Cerebellar nuclear complex (tissue), 1 donor: Measurements from ENCODE around the gene NEK3.
"Not testable (repeated sequence)": the region's sequence is repeated elsewhere in the genome, so short reads cannot be mapped to it uniquely, and the experiment has no call there.

ENCODE experiments used
- DNase-seq, 2 experiments: peaks; one replicate each; lab custom pipeline; 2025; lab: John Stamatoyannopoulos, UW

NEK3 gene

DNA sequence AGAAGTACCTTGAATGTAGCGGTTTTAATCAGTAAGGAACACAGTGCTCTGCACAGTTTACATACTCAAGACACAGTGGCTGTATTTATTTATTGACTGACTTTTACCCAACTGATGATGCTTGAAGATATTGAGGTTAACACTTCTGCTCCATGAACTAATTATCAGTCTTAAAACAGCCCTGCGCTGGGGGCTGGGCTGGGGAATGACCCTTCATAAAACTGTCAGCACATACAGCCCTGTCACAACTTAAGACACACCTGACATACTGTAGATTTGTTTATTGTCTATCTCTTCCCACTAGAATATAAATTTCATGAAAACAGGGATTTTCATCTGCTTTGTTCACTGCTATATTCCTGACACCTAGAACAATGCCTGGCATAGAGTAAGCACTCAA is 41.3 kb downstream of the NEK3 start:
- DNase-seq: no peak

DNA sequence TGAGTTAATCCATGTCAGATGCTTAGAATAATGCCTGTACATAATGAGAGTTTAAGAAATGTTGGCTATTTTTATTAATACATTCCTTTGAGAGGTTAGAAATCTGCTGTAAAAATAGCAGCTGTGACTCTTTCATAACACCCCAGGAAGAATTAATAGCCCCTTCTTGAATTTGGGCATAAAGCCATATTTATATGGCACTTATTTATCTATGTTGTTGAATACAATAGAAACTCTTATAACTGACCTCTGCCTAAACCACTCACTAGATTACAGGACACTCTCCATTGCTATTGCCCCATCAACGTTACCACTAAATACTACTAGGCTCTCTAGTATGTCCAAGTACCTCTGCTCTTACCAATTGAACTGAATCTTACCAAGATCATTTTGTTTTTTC is 46.8 kb downstream of the NEK3 start:
- no peak for DNase-seq

DNA sequence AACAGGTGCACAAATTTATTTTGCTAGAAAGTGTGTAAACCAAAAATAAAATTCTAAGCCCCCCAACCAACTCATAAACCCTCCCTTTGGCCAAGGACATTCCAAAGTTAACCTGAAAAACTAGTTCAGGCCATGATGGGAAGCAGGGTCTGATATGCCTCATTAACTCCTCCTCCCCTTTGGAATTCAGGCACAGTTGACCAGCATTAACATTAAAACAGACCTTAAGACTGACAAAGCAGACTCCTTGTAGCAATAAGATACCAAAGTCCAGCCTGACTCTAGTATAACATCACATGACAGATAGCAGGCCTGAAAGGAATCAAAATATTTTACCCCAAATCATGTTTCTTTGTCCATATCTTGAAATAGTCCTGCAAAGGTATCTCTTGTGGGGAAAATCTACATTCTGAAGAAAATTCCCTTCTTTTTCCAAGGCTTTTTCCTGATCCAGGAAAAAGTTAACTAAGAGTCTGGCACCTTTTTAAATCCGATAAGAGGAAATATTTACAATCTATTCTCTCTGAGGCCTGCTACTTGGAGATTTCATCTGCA is 50.2 kb downstream of the NEK3 start:
- DNase-seq: no peak

DNA sequence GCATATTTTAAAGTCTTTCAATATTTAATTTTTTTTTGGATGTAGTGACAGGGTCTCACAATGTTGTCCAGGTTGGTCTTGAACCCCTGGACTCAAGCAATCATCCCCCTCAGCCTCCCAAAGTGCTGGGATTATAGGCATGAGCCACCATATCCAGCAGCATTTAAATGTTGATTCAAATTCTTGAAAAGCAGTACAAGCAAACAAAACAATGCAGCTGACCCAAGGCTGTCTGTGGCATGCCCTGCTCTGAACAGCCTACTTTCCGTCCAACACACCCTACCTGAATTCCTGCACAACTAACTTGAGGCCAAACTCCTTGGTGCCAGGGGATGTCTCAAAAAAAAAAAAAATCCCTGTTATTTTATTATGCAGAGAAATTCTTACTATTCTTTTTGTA is 53.6 kb downstream of the NEK3 start:
- DNase-seq: no peak

DNA sequence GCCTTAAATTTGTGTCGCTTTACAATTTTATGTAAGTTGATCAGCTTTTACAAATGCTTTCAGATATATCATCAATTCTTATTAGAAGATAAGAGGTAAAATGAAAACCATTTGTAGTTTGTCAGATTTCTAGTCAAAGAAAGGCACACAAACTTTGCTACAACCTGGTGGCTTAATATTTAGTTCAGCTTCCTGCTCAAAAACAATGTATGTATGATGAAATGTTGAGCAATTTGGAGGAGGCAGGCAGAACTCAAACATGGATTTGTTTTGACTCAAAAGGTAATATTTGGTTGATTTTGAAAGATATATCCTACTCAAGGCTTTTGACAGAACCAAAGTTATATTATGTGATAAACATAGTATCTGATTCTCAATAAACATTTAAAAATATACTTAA is 54.8 kb downstream of the NEK3 start:
- DNase-seq: no peak

DNA sequence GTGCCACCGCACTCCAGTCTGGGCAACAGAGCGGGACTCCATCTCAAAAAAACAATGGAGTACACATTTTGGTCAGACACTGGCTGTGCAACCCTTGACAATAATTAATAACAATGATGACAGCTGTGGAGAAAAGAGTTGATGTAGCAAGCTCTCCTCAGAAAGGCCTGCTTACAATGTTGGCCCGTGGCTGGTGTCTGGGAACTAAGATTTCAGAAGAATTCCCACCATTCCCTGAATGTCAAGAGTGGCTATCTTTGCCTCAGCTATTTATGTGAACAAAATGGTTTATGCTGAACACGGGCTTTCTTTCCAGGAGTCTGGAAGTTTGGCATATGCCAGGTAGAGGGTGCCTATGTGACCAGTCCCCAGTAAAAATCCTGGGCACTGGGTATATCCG is 56.0 kb downstream of the NEK3 start:
- no peak for DNase-seq

DNA sequence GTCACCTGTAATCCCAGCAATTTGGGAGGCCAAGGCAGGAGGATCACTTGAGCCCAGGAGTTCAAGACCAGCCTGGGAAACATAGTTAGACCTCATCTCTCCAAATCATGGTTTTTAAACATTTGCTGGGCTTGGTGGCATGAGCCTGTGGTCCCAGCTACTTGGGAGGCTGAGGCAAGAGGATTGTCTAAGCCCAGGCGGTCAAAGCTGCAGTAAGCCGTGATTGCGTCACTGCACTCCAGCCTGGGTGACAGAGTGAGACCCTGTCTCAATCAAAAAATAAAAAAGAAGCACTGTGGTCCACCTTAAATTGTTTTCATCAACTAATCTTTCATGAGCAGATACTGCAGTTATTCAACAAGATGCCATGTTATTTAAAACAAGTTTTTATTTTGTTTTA is 57.0 kb downstream of the NEK3 start:
- not testable (repeated sequence) for DNase-seq

DNA sequence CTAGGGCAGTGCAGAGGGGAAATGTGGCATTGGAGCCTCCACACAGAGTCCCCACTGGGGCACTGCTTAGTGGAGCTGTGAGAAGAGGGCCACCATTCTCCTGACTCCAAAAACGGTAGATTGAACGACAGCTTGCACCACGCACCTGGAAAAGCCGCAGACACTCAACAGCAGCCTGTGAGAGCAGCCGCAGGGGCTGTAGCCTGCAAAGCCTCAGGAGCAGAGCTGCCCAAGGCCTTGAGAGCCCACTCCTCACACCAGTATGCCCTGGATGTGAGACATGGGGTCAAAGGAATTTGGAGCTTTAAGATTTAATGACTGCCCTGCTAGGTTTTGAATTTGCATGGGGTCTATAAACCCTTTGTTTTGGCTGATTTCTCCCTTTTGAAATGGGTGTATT is 62.2 kb downstream of the NEK3 start:
- no peak for DNase-seq

DNA sequence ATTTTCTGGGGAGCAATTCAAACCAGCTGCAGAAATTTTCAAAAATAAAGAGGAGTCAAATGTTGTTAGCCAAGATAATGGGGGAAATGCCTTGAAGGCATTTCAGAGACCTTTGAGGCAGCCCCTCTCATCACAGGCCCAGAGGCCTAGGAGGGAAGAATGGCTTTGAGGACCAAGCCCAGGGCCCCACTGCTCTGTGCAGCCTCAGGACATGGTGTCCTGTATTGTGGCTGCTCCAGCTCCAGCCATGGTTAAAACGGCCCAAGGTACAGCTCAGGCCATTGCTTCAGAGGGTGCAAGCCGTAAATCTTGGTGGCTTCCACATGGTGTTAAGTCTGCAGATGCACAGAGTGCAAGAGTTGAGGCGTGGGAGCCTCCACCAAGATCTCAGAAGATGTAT is 62.6 kb downstream of the NEK3 start:
- DNase-seq: no peak

DNA sequence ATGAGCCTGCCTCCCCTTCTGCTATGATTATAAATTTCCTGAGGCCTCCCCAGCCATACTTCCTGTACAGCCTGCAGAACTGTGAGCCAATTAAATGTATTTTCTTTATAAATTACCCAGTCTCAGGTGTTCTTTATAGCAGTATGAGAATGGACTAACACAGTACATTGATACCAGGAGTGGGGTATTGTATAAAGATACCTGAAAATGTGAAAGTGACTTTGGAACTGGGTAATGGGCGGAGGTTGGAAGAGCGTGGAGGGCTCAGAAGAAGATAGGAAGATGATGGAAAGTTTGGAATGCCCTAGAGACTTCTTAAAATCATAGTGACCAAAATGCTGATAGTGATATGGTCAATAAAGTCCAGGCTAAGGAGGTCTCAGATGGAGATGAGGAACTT is 63.3 kb downstream of the NEK3 start:
- DNase-seq: no peak

DNA sequence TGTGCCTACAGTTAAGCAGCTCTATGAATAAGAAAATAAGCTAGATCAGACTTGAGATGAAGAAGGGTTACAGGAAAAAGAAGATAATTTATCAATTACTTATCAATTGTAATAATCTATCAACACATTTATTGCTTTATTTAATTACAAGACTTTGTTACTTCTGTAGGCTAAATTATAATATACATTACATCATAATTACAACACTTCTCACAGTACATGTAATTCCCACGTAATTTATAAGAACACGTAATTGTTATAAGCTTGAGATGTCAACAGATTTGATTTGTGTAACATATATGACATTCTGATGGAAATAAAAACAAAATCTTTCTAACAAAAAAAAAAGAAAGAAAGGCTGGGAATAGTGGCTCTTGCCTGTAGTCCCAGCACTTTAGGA is 67.3 kb downstream of the NEK3 start:
- DNase-seq: no peak

DNA sequence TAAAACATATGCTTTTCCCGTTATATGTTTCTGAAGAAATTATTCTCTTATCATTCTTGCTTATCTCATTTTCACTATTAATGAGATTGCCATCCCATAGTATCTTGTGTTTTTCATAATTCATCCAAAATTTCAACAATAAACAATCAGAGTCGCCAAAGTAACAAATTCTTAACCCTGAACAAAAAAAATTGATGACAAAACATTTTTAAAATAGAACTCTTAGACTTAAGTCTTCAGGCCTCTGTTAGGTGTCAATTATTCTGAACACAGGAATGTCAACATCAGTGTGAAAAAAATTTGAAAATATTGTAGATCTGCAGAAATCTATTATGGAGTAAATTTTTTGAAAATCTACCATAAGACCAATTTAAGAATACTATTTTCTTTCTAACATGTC is 67.9 kb downstream of the NEK3 start:
- no peak for DNase-seq

DNA sequence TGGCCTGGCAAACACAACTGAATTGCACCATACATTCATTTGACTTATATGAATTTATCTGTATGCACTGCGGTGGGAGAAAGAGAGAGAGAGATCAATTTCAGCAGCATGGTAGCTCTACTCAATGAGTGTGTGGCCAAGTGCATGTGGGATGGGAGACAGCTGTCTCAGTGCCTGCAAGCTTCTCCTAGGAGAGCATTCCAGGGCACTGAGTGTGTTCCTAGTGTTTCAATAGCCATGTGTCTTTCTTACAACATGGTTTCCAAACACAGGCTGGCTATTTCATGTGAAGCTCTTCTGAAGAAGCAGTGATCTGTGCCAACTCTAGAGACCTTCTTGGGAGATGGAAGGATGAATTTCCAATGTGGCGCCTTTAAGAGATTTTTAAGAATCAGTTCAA is 74.0 kb downstream of the NEK3 start:
- no peak for DNase-seq

DNA sequence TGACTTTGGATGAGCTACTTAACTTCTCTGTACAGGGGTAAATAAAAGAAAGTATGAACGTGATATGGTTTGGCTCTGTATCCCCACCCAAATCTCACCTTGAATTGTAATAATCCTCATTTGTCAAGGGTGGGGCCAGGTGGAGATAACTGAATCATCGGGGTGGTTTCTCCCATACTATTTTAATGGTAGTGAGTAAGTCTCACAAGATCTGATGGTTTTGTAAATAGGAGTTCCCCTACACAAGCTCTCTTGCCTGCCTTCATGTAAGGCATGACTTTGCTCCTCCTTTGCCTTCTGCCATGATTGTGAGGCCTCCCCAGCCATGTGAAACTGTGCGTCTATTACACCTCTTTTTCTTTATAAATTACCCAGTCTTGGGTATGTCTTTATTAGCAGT is 74.4 kb downstream of the NEK3 start:
- not testable (repeated sequence) for DNase-seq
